Upper lobe of right lung (tissue), 1 donor: ENCODE data around the gene SART1. TPM values are rescaled to one million over a fixed set of nuclear protein-coding genes. Genes with fewer than 3 reads are reported as not detected.
"Not testable (repeated sequence)": the region's sequence is repeated elsewhere in the genome, so short reads cannot be mapped to it uniquely, and the experiment has no call there.

Source experiments
- ATAC-seq: fragments of 200-7000 bp; cut with Tn5 transposase; one replicate; pipeline ENCODE4 v1.9.1; 2020; ENCODE audit warnings: mild to moderate bottlenecking, moderate library complexity
- DNase-seq: peaks from one replicate; pipeline ENCODE4 v3.0.0-alpha.2; 2020
- H3K27ac ChIP-seq: fragments of 200-600 bp; one replicate; pipeline ENCODE4 v1.8.0; 2022
- H3K27me3 ChIP-seq: fragments of 200-600 bp; one replicate; pipeline ENCODE4 v1.8.0; 2022; ENCODE audit warnings: mild to moderate bottlenecking
- H3K36me3 ChIP-seq: fragments of 200-600 bp; one replicate; pipeline ENCODE4 v1.8.0; 2022
- H3K4me1 ChIP-seq: fragments of 200-600 bp; one replicate; pipeline ENCODE4 v1.8.0; 2022
- H3K4me3 ChIP-seq: fragments of 200-600 bp; one replicate; pipeline ENCODE4 v1.8.0; 2022; ENCODE audit warnings: mild to moderate bottlenecking
- H3K9me3 ChIP-seq: fragments of 200-600 bp; one replicate; pipeline ENCODE4 v1.8.0; 2022
- CTCF ChIP-seq: fragments of 200-600 bp; IDR thresholded peaks from one replicate; pipeline ENCODE4 v1.8.0; 2022; ENCODE audit warnings: antibody characterized with exemption
- intact Hi-C: fragments of 100-400 bp; cut with DNase I; formaldehyde crosslinking; loops from one replicate; pipeline ENCODE4 v1.11.0; 2022
- total RNA-seq: library from RNA; stranded (reverse); fragmentation: NEBNext Ultra II Directional; extraction: Animal tissue kit (Norgen Biotek cat#: 25700); gene quantifications from one replicate; pipeline ENCODE4 v1.2.1, GENCODE V29; 2021
- donor health status: DM: no; HTN: yes; CAD: no; lungs with severe emphysema.

Gene SART1
- total RNA-seq, 1 donor from 2014 or later: 53.3 TPM

GRCh38 chr11:66020618-66021357 is 59.3 kb downstream of the SART1 start:
- TF ChIP-seq CTCF: no peak
- peaks cover 13% of the 10 kb centered on the region for H3K4me1 ChIP-seq
- H3K9me3 ChIP-seq: no peaks in the 10 kb centered on the region
- H3K27ac ChIP-seq: no peak overlapping the region
- H3K4me3 ChIP-seq: no peak overlapping the region
- intact Hi-C loops: no loop called here
- H3K27me3 ChIP-seq: no peaks in the 10 kb centered on the region
- no peaks in the 10 kb centered on the region for H3K36me3 ChIP-seq
- DNase-seq: peak; percentile 82
- peak; percentile 83 for ATAC-seq

DNA sequence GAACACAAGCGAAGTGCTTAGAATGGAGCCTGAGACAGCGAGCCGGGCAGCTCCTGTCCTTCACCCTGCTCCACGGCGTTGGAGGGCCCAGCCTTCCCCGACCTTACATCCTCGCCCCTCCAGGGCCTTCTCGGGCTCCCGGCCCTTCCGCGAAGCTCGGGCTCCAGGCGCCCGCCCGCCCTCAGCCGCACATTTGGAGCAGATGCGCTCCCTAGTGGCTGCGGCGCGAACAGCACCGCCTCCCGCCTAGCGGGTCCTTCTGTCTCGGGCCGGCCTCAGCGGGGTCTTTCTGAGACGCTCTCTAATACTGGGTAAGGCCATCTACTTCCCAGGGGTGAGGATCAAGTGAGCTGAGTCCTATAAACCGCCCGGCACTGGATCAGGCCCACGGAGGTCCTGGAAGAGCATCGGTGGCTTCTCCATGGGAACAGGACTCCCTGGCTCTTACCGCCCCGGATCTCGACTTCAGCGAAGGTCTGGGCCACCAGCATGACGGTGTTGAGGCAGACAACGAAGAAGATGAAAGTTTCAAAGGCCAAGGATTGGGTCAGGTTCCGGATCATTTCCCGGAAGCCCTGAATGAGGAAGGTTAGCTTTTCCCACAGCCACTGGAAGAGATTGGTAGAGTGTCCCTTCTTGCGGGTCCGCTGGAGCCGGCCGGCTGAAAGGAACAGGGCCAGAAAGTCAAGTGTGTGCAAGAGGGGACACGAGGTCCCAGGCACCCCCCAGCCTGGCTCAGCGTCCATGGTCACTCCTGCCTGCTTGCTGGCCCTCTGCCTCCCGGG is 61.1 kb downstream of the SART1 start:
- Histone ChIP-seq H3K27me3 (no peaks in the 10 kb centered on the region), H3K27ac (no peak overlapping the region), H3K4me3 (peak overlapping the region; percentile 16), H3K4me1 (peaks cover 13% of the 10 kb centered on the region), H3K9me3 (no peaks in the 10 kb centered on the region), H3K36me3 (no peaks in the 10 kb centered on the region)
- intact Hi-C loops: no loop called here
- TF ChIP-seq CTCF: peak; percentile 97
- peak; percentile 89 for DNase-seq
- peak; percentile 92 for ATAC-seq

GRCh38 chr11:66023186-66023440 is 61.6 kb downstream of the SART1 start:
- ATAC-seq, H3K27ac ChIP-seq, H3K4me3 ChIP-seq, H3K27me3 ChIP-seq, H3K9me3 ChIP-seq, DNase-seq, H3K36me3 ChIP-seq, intact Hi-C loops: not testable (repeated sequence)
- peaks cover 13% of the 10 kb centered on the region for H3K4me1 ChIP-seq

DNA sequence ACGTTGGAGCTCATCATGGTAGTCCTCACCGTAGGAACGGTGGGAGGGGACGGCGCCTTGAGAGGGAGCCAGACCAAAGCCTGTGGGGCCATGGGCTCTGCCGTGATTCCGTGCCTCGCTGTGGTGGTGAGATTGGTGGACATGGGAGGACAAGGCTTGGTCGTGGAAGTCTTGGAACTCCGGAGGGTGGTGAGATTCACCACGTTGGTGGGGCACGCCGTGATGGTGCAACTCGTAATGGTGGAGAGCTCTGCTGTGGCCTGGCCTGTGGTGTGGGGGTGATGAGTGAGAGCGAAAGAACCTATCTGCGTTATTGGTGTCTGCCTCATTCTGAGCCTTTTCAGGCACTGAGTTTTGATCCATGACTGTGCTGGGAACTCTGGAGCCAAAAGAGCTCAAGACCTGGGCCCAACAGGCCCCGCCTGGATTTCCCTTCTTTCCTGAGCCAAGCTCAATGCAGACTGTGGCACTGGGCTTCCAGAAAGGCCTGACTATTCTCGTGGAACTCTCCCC is 64.5 kb downstream of the SART1 start, which contains the start of gene CATSPER1:
Gene CATSPER1 (minus strand): TSS at position 463 of the 513 bp plus-strand sequence. CDS start 100 bp downstream, at position 363.
- H3K4me1 ChIP-seq: peaks cover 13% of the 10 kb centered on the region
- H3K36me3 ChIP-seq: no peaks in the 10 kb centered on the region
- H3K27me3 ChIP-seq: no peaks in the 10 kb centered on the region
- H3K9me3 ChIP-seq: no peaks in the 10 kb centered on the region
- DNase-seq (no peak), ATAC-seq (no peak)
- no peak for TF ChIP-seq CTCF
- no peak within 1 kb of the TSS for H3K4me3 ChIP-seq
- H3K27ac ChIP-seq: no peak within 1 kb of the TSS
- intact Hi-C loops: no loop called here

Other genes with a start within 250 kb of the SART1 start
- 77.5 TPM for gene KAT5, start 249.5 kb upstream of the SART1 start, total RNA-seq
- gene RNASEH2C, start 240.9 kb upstream of the SART1 start, total RNA-seq: 42.5 TPM
- gene AP5B1, start 180.8 kb upstream of the SART1 start, total RNA-seq: 35.6 TPM
- 2.7 TPM for gene OVOL1, start 174.7 kb upstream of the SART1 start, total RNA-seq
- not detected for gene SNX32, start 127.8 kb upstream of the SART1 start, total RNA-seq
- gene CFL1, start 103.6 kb upstream of the SART1 start, total RNA-seq: 608 TPM
- 49.4 TPM for gene MUS81, start 101.3 kb upstream of the SART1 start, total RNA-seq
- gene EFEMP2, start 88.9 kb upstream of the SART1 start, total RNA-seq: 62.0 TPM
- 17.2 TPM for gene CTSW, start 81.9 kb upstream of the SART1 start, total RNA-seq
- 35.5 TPM for gene FIBP, start 73.3 kb upstream of the SART1 start, total RNA-seq
- 36.4 TPM for gene CCDC85B, start 71.1 kb upstream of the SART1 start, total RNA-seq
- gene FOSL1, start 61.3 kb upstream of the SART1 start, total RNA-seq: 3.9 TPM
- gene C11orf68, start 42.7 kb upstream of the SART1 start, total RNA-seq: 34.7 TPM
- gene DRAP1, start 42.3 kb upstream of the SART1 start, total RNA-seq: 62.8 TPM
- not detected for gene TSGA10IP, start 16.3 kb upstream of the SART1 start, total RNA-seq
- gene EIF1AD, start 40.4 kb downstream of the SART1 start, total RNA-seq: 32.6 TPM
- 167 TPM for gene BANF1, start 40.8 kb downstream of the SART1 start, total RNA-seq
- 23.7 TPM for gene CST6, start 50.3 kb downstream of the SART1 start, total RNA-seq
- gene CATSPER1, start 64.7 kb downstream of the SART1 start, total RNA-seq: 3.4 TPM
- not detected for gene GAL3ST3, start 87.4 kb downstream of the SART1 start, total RNA-seq
- 149 TPM for gene SF3B2, start 90.6 kb downstream of the SART1 start, total RNA-seq
- gene PACS1, start 108.5 kb downstream of the SART1 start, total RNA-seq: 55.9 TPM